Pancreas (tissue), 10 donors: ENCODE data around the gene DNTT. TPM values are rescaled to one million over a fixed set of nuclear protein-coding genes. Genes with fewer than 3 reads are reported as not detected.
A peak's percentile ranks its signal among the peaks of the same experiment; 100 is the strongest.

ENCODE experiments used
- ATAC-seq, 4 donors: fragments of 200-7000 bp; cut with Tn5 transposase; one replicate each; pipeline versions ENCODE4 v1.8.0 to v1.9.1; 2020; ENCODE audit warnings: mild to moderate bottlenecking in 4 of 4, moderate library complexity in 4 of 4
- DNase-seq, 6 donors: peaks; one replicate each; pipeline ENCODE4 v3.0.0-alpha.2; 2020
- FAIRE-seq: peaks from 2 replicates; lab custom pipeline; 2012; peaks lifted over from hg19 to GRCh38; lab: Jason Lieb, UNC
- H3K27ac ChIP-seq, 4 donors: fragments of 200-600 bp; sonication (generic); 1 replicate in 3 of 4; 2 replicates in 1 of 4; pipeline versions ENCODE4 v1.5.0 to v1.8.0; 2020
- H3K27me3 ChIP-seq, 4 donors: fragments of 200-600 bp; one replicate each; pipeline ENCODE4 v1.8.0; 2021
- H3K36me3 ChIP-seq, 3 donors: fragments of 200-600 bp; sonication (generic) in 1 of 3; one replicate each; pipeline versions ENCODE4 v1.5.0 to v1.8.0; 2020 to 2021
- H3K4me1 ChIP-seq, 3 donors: fragments of 200-600 bp; one replicate each; pipeline ENCODE4 v1.8.0; 2021
- H3K4me3 ChIP-seq, 4 donors: fragments of 200-600 bp; sonication (generic) in 2 of 4; one replicate each; pipeline versions ENCODE4 v1.5.0 to v1.8.0; 2020 to 2021
- H3K9me3 ChIP-seq, 4 donors: fragments of 200-600 bp; one replicate each; pipeline ENCODE4 v1.8.0; 2021
- CTCF ChIP-seq, 4 donors: fragments of 200-600 bp; sonication (generic) in 3 of 4; IDR thresholded peaks; one replicate each; pipeline versions ENCODE4 v1.5.0 to v1.8.0; 2021; ENCODE audit warnings: antibody characterized with exemption in 4 of 4
- WGBS, 2 donors: extraction: QIAGEN DNeasy Blood & Tissue Kit; methylation state at CpG; one replicate each; pipeline ENCODE4 v1.1.7; 2013; 5-methylcytosine and 5-hydroxymethylcytosine counted together
- intact Hi-C, 3 donors: fragments of 100-400 bp; cut with DNase I; formaldehyde crosslinking; loops; one replicate each; pipeline versions ENCODE4 v1.11.1 to v1.14.2; 2022
- polyA plus RNA-seq, 2 donors: library from polyadenylated mRNA; stranded (reverse); fragments of 200-250 nt; gene quantifications; one replicate each; pipeline ENCODE4 v1.2.3, GENCODE V29; 2013
- total RNA-seq, 6 donors: library from RNA; stranded (reverse); fragmentation: NEBNext Ultra II Directional in 4 of 6; extraction: Animal tissue kit (Norgen Biotek cat#: 25700) in 4 of 6; gene quantifications; one replicate each; pipeline versions ENCODE4 v1.2.1 to v1.2.4, GENCODE V29; 2021 to 2023
- donor health status: healthy with polysubstance abuse.
- donor health status: DM: no; HTN: no; CAD: no; lungs with moderate emphysema.
- donor health status: DM: no; HTN: no; CAD: no.
- donor health status: control.
- donor health status: control.
- donor health status: Bipolar disorder and iron deficiency.
- donor health status: DM: yes; HTN: yes; CAD: no.
- donor health status: DM: no; HTN: no; CAD: no.
- donor health status: DM: no; HTN: no; CAD: no.
- donor health status: DM: yes; HTN: yes; CAD: no.

Gene DNTT
- total and polyA plus RNA-seq, 8 donors: 0.12 TPM; not detected in 7

- no peak for ATAC-seq
- 74 to 77% methylated on average over 4 of the region's 4 CpGs for WGBS, 2 donors
- no peak for FAIRE-seq
- no peaks in the 10 kb centered on the region for H3K4me1 ChIP-seq
- H3K4me3 ChIP-seq: no peak overlapping the region
- H3K27ac ChIP-seq: no peak overlapping the region
- DNase-seq: no peak
- intact Hi-C loops: no loop called here
- TF ChIP-seq CTCF (IDR thresholded peaks at IDR 0.05): no peak
- no peaks in the 10 kb centered on the region for H3K36me3 ChIP-seq
- no peaks in the 10 kb centered on the region for H3K9me3 ChIP-seq
- H3K27me3 ChIP-seq: no peaks in the 10 kb centered on the region
Observed at GRCh38 chr10:96317067-96317833, 13.0 kb downstream of the DNTT start.

- H3K27me3 ChIP-seq: no peaks in the 10 kb centered on the region
- peak in 3 of 4 donors; percentile 14 to 58 (median 46) for ATAC-seq
- no peak overlapping the region for H3K4me3 ChIP-seq
- WGBS, 2 donors: 23 to 30% methylated on average over 3 of the region's 3 CpGs
- intact Hi-C loops: no loop called here
- H3K4me1 ChIP-seq: no peaks in the 10 kb centered on the region
- no peak for TF ChIP-seq CTCF (IDR thresholded peaks at IDR 0.05)
- no peaks in the 10 kb centered on the region for H3K9me3 ChIP-seq
- no peak overlapping the region for H3K27ac ChIP-seq
- FAIRE-seq: no peak
- no peaks in the 10 kb centered on the region for H3K36me3 ChIP-seq
- DNase-seq: no peak
Observed at GRCh38 chr10:96319754-96320474, 15.7 kb downstream of the DNTT start.

GRCh38 chr10:96321822-96322221 is 17.6 kb downstream of the DNTT start:
- no peak for TF ChIP-seq CTCF (IDR thresholded peaks at IDR 0.05)
- FAIRE-seq (no peak), ATAC-seq (no peak), DNase-seq (no peak)
- Histone ChIP-seq H3K9me3 (no peaks in the 10 kb centered on the region), H3K36me3 (no peaks in the 10 kb centered on the region), H3K4me3 (no peak overlapping the region), H3K4me1 (no peaks in the 10 kb centered on the region), H3K27ac (no peak overlapping the region), H3K27me3 (no peaks in the 10 kb centered on the region)
- intact Hi-C loops: no loop called here
- 50 to 53% methylated on average over 5 of the region's 5 CpGs for WGBS, 2 donors

- ATAC-seq (no peak), FAIRE-seq (no peak), DNase-seq (no peak)
- H3K4me1 ChIP-seq: no peaks in the 10 kb centered on the region
- H3K27ac ChIP-seq: no peak overlapping the region
- intact Hi-C loops: no loop called here
- no peak for TF ChIP-seq CTCF (IDR thresholded peaks at IDR 0.05)
- H3K36me3 ChIP-seq: no peaks in the 10 kb centered on the region
- H3K9me3 ChIP-seq: no peaks in the 10 kb centered on the region
- H3K27me3 ChIP-seq: no peaks in the 10 kb centered on the region
- WGBS, 2 donors: 85 to 94% methylated on average over 1 of the region's 1 CpG
- no peak overlapping the region for H3K4me3 ChIP-seq
Observed at GRCh38 chr10:96322275-96322674, 18.0 kb downstream of the DNTT start.

- DNase-seq (no peak), ATAC-seq (no peak), FAIRE-seq (no peak)
- no peak overlapping the region for H3K4me3 ChIP-seq
- H3K9me3 ChIP-seq: no peaks in the 10 kb centered on the region
- H3K4me1 ChIP-seq: no peaks in the 10 kb centered on the region
- H3K27ac ChIP-seq: no peak overlapping the region
- intact Hi-C loops: no loop called here
- H3K36me3 ChIP-seq: no peaks in the 10 kb centered on the region
- WGBS, 2 donors: 70 to 80% methylated on average over 2 of the region's 2 CpGs
- no peak for TF ChIP-seq CTCF (IDR thresholded peaks at IDR 0.05)
- no peaks in the 10 kb centered on the region for H3K27me3 ChIP-seq
Observed at GRCh38 chr10:96324447-96324846, 20.2 kb downstream of the DNTT start.
